Brain microvascular endothelial cell (primary cell): ENCODE data around the gene C13orf42.
"Not testable (repeated sequence)": the region's sequence is repeated elsewhere in the genome, so short reads cannot be mapped to it uniquely, and the experiment has no call there.

Experiments
- DNase-seq: peaks from one replicate; pipeline ENCODE4 v3.0.0-alpha.2; 2020
- H3K27ac ChIP-seq: fragments of 250-450 bp; sonication (Bioruptor Pico); 2 replicates; pipeline ENCODE4 v1.5.1; 2020; ENCODE audit warnings: mild to moderate bottlenecking, moderate library complexity
- H3K27me3 ChIP-seq: fragments of 250-450 bp; sonication (Bioruptor Pico); replicated peaks from 2 replicates; pipeline ENCODE4 v1.5.1; 2020; ENCODE audit warnings: mild to moderate bottlenecking
- H3K36me3 ChIP-seq: fragments of 250-450 bp; sonication (Bioruptor Pico); replicated peaks from 2 replicates; pipeline ENCODE4 v1.5.1; 2020; ENCODE audit warnings: mild to moderate bottlenecking
- H3K4me3 ChIP-seq: 2 replicates; pipeline ENCODE4 v1.5.1; 2011; ENCODE audit warnings: low read depth, mild to moderate bottlenecking, control low read depth, low read length, moderate library complexity
- CTCF ChIP-seq: IDR thresholded peaks from 2 replicates; pipeline ENCODE4 v1.5.1; 2011; ENCODE audit warnings: low read depth, mild to moderate bottlenecking, moderate library complexity, low read length, control low read depth, inconsistent platforms; ENCODE audit errors: missing control alignments
- in situ Hi-C: cut with HindIII; loops from 2 replicates; pipeline ENCODE4 v1.10.0; 2017; ENCODE audit warnings: low sequenced_read_pairs, low pct_ligation_motif_present

The C13orf42 gene

DNA sequence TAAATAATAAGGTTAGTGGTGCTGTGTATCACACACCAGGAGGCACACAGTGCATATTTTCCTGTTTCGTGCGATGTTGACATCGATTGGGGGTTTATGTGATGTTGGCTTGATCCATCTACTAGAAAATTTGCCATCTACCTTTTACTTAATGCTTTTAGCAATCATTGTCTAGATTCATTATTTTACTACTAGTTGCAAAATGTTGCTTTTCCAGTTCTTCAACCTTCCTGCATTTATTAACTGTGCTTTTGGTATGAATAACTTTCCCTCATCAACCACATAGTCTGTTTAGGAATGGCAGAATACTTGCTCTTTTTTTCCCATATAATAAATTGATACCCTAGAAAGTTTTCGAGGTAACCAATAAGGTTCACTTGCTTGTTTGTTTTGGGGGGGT is 17.5 kb downstream of the C13orf42 start:
- in situ Hi-C loops: no loop called here
- H3K27ac ChIP-seq: no peak overlapping the region
- H3K27me3 ChIP-seq: no peaks in the 10 kb centered on the region
- no peak for DNase-seq
- H3K36me3 ChIP-seq: no peaks in the 10 kb centered on the region
- no peak for TF ChIP-seq CTCF
- H3K4me3 ChIP-seq: no peak overlapping the region

DNA sequence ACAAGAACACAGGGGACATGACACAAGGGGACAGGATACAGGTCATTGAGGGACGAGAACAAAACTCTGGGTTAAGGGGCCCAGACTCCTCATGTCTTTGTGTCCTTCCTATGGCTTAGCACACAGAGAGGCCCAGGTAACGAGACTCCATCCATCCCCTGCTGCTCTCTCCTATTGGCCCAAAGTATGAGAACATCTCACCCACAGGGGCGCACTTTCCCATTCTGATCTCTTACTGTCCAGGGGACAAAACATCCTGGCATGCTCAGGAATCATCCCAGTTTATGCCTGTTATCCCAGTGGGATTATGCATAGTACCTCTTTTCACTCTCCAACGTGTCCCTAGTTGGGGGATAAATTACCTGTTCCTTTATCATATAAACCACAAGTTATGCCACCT is 19.2 kb downstream of the C13orf42 start:
- Histone ChIP-seq H3K4me3 (no peak overlapping the region), H3K36me3 (no peaks in the 10 kb centered on the region), H3K27me3 (no peaks in the 10 kb centered on the region), H3K27ac (no peak overlapping the region)
- DNase-seq: no peak
- in situ Hi-C loops: no loop called here
- TF ChIP-seq CTCF: no peak

DNA sequence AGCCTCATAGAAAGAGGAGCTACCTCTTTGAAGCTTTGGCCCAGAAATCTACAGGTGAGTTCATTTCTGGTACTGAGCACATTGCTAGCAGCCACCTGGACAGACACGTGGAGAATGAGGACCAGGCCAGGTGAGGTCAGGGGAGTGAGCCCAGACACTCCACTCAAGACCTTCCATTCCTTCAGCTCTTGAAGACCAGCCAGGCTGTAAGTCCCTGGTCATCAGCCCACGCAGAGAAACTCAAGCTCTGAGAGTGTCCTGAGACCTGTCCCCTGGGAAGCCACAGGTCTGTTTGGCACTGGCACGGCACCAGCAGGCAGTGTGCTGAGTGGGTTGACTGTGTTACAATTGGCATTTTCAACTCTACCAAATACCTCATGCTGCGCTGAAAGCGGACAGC is 27.4 kb downstream of the C13orf42 start:
- Histone ChIP-seq H3K36me3 (no peaks in the 10 kb centered on the region), H3K4me3 (no peak overlapping the region), H3K27ac (no peak overlapping the region), H3K27me3 (no peaks in the 10 kb centered on the region)
- DNase-seq: no peak
- in situ Hi-C loops: no loop called here
- TF ChIP-seq CTCF: no peak

GRCh38 chr13:51080478-51081065 is 30.5 kb downstream of the C13orf42 start:
- DNase-seq, in situ Hi-C loops, H3K27me3 ChIP-seq, H3K36me3 ChIP-seq, H3K27ac ChIP-seq, H3K4me3 ChIP-seq: not testable (repeated sequence)

DNA sequence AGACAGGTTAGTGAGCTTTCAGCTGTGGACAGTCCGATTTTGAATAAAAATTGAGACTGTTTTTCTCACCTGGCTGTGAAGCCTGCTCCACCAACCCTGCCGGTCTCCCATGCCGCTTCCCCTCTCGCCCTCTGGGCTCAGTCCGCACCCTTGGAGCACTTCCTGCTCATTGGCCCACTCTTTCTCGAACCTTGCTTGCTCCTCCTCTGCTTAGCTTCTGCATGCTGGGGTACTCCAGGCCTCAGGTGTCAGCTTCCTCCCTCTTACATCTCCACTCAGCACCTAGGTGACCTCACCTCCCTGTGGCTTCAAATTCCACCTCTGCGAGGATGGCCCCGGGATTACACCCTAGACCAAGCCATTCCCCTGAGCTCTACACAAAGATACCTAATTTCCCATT is 39.6 kb downstream of the C13orf42 start:
- in situ Hi-C loops: no loop called here
- no peak overlapping the region for H3K27ac ChIP-seq
- no peaks in the 10 kb centered on the region for H3K36me3 ChIP-seq
- TF ChIP-seq CTCF: no peak
- no peaks in the 10 kb centered on the region for H3K27me3 ChIP-seq
- H3K4me3 ChIP-seq: no peak overlapping the region
- DNase-seq: no peak

DNA sequence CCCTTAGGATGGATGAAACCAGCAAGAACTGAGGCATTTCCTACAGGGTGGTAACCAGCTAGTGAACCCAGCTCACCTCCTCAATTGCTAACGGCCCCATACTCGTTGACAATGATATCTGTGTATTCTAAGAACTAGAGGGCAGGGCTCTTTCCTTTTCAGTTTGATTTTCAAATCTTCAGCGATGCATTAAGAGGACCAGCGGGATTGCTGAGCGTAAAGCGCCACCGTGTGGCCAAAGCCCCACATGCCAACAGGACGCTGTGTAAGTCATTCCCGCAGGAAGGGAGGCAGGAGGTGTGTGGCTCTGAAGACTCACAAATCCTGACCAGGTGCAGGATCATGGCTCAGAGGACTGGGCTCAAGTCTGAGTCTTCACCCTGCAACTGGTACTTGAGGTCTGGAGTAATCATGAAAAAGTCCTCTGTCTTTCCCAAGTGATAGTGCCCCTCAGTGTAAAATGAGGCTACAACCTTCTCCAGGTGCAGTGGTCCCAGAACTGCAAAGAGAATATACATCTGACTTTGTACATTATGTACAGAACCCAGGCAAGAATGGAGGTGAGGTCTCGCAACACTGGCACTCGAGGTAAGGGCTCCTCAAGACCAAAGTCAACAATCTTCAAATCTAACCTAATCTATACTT is 40.9 kb downstream of the C13orf42 start:
- DNase-seq: peak; percentile 73
- no peak overlapping the region for H3K4me3 ChIP-seq
- H3K36me3 ChIP-seq: no peaks in the 10 kb centered on the region
- peak; percentile 97 for TF ChIP-seq CTCF
- in situ Hi-C loops: no loop called here
- H3K27me3 ChIP-seq: no peaks in the 10 kb centered on the region
- H3K27ac ChIP-seq: no peak overlapping the region
